NCI-H524 treated with DMSO at 0.1 percent for 48 hours (cell line): Measurements from ENCODE around the gene MVD.

Experiments
- DNase-seq: peaks from one replicate; lab custom pipeline; 2025; lab: John Stamatoyannopoulos, UW

Gene MVD

DNA sequence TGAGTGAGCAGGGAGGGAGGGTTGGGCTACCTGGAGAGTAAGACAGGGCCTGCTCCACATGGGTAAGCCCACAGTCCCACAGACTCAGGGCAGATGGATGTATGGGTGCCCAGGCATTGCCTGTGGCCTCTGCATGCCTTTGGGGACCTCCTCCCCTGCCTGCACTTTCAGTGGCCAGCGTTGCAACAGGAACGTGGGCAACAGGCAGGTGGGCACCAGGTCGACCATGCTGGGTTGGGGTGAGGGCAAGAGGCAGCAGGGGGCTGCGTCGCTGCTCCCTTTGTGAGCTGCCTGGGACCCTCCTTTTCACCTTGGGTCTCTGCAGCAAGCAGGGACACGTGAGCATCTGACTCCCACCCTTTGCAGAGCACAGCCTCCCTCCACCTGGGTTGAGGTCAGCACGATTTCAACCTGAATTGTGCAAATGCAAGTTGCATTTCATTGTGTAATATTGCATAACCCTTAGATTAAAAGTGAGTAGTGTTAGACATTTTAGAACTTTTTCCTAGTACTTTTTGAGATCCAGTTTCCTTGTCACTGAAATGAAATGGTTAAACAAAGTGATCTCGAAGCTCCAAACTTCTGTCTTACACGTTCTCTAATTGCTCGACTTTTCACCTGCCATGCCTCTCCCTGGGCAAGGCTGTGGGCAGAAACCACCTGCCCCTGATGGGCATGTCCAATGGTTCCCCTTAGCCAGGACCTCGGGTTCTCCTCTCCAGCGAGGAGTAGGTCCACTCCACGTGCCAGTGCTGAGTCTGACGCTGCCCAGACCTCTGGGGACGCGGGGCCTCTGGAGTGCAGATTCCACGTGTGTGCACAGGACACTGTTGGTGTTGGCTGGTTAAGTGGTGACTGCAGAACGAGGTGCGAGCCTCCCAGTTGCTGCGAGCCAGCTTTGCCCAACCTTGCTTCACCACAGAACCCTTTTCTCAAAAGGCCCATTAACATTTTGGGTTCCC, 57.4 kb downstream of the MVD start:
- DNase-seq, result no peak

DNA sequence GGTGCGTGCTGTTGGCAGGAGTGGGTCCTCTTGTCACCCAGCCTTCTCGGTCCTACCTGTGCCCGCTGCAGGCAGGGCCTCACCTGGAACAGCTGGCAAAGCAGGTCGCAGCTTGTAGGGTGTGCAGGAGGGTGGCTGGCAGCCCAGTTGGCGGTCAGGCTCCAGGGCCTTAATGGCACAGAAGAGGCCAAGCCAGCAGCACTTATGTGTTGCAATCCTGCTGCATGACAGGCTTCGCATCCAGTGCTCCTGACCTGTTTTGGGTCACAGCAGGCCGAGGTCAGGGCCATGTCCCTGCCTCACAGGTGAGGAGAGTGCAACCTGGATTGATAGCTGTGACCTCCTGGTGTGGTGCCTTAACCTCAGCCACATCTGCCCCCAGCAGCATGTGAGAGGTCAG, 60.8 kb downstream of the MVD start:
- no peak for DNase-seq
